HG03342 (cell line): Measurements from ENCODE around the gene CD276.
"Not testable (repeated sequence)": the region's sequence is repeated elsewhere in the genome, so short reads cannot be mapped to it uniquely, and the experiment has no call there.

Experiments used
- ATAC-seq: cut with Tn5 transposase; IDR thresholded peaks from one replicate; pipeline ENCODE4 v1.9.1; 2021; ENCODE audit warnings: mild to moderate bottlenecking, moderate library complexity; ENCODE audit not compliant: unreplicated experiment

The CD276 gene

GRCh38 chr15:73709686-73710085 lies 25.5 kb downstream of the CD276 start:
- no peak for ATAC-seq

- ATAC-seq = no peak
Observed at GRCh38 chr15:73710321-73710720, 26.1 kb downstream of the CD276 start.

GRCh38 chr15:73711526-73711925 lies 27.3 kb downstream of the CD276 start:
- no peak for ATAC-seq

- ATAC-seq = no peak
Observed at GRCh38 chr15:73712107-73712506, 27.9 kb downstream of the CD276 start.

- ATAC-seq = no peak
Observed at GRCh38 chr15:73714695-73715301, 30.6 kb downstream of the CD276 start.

DNA sequence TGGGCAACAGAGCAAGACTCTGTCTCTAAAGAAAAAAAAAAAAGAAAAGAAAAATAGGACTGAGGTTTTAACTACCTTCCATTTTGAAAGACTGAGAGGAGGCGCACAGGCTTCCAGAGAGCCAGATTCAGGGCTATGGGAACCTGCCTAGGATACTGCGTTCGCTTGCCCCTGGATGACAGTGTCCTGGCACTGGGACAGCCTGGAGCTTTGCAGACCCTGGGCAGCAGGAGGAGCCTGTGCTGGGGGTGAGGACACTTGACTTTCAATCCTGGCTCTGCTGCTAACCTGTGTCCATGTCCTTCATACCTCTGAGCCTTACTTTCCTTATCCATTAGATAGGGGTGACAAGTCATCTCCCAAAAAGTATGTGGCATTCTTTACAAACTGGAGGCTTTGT lies 31.2 kb downstream of the CD276 start:
- no peak for ATAC-seq

GRCh38 chr15:73716417-73716816 lies 32.2 kb downstream of the CD276 start:
- no peak for ATAC-seq

DNA sequence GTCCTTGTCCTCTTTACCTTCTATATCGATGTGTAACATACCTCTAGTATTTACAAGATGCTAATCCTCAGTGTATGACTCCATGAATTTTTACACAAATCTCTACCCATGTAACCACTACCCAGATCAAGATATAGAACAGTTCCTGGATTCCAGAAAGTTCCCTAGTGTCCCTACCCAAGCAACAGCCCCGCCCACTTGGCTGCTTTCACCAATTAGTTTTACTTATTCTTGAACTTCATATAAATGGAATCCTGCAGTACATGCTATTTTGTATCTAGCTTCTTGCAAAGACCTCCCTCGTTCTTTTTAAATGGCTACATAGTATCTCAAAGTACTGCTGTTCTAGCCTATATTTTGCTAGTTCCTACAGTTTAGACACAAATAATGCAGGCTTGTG lies 33.0 kb downstream of the CD276 start:
- ATAC-seq = no peak

DNA sequence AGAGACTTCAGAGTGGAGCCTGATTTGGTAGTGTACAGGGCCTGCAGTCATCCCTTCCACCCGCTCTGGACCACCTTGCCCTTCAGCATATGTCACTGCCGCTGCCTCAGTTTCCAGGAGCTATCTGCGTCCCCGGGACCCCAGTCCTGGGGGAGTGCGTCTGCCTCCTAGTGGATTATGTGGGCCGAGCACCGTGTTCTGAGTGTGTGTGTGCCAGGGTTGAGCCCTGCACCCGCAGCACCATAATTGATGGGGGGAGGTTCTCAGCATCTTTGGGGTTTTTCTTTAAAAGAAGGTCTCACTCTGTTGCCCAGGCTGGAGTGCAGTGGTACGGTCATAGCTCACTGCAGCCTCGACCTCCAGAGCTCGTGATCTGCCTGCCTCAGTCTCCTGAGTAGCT lies 33.6 kb downstream of the CD276 start:
- ATAC-seq = no peak

DNA sequence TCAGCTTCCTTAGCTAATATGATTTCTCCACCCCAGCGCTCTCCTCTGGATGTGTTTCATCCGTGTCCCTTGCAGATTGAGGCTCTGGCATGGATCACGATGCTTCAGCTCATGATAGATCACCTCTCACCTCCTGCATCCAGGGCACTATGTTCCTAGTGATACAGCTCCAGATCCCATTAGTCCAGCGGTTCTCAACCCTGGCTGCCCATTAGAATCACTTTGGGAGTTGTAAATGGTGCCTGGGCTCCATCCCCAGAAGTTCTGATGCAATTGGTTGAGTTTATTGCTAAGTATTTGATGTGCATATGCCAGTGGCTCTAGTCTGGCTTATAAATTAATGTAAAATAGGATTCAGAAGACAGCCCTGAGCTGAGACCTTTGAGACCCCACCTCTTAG lies 34.5 kb downstream of the CD276 start:
- ATAC-seq = no peak

DNA sequence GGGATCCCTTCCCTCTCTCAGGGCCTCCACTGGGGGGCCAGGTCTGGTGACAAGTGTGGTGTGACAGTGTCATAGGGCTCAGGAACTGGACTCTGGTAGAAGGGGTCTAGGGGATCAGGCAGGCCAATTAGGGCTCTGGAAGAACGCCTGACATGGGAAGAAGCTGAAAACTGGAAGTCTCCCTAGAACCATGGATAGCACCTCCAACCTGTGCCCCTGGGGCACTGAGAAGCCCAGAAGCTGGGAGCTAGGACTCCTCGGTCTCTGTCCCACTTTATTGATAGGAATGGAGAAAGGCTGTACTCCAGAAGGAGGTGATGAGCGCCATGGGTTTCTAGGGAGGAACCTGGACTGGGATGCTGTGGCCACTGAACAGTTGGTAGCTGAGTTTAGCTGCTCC lies 38.2 kb downstream of the CD276 start:
- no peak for ATAC-seq

DNA sequence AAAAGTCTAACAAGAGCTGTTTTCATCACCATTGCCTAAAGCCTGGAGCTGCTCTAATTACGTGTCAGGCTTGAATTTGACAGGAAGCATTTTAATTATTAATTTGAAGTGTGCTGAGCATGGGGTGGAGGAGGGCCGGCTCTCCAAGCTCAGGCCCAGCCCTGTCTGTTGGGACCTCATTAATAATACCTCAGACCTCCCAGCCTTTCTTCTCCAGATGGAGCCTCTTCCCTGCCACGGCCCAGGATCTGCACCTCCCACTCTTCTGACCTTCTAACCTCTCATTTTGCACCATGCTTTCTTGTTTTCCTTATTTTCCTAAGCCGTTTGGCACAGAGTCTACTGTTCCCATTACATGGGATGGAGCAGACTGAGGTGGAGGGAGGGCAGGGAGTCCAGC lies 39.0 kb downstream of the CD276 start:
- ATAC-seq = no peak

DNA sequence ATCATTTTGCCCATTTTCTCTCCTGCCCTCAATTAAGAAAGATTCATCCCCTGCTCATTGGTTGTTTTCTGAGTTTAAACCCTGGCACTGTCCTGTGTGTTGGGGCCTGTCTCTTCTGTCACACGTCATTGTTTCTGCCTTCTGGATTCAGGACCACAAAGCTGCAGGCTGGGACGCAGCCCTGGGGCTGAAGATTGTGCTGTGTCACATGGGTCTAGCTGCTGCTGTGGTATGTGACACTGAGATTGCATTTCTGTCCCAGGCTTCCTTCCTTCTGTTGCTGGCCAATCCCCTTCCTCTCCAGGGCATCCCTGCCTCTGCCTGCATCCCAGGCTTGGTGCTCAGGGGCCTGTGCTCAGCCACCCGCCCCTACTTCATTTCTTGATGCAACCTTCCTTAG lies 40.0 kb downstream of the CD276 start:
- no peak for ATAC-seq

- ATAC-seq = no peak
Observed at GRCh38 chr15:73727330-73727976, 43.3 kb downstream of the CD276 start.

GRCh38 chr15:73732051-73732450 lies 47.9 kb downstream of the CD276 start:
- not testable (repeated sequence) for ATAC-seq

DNA sequence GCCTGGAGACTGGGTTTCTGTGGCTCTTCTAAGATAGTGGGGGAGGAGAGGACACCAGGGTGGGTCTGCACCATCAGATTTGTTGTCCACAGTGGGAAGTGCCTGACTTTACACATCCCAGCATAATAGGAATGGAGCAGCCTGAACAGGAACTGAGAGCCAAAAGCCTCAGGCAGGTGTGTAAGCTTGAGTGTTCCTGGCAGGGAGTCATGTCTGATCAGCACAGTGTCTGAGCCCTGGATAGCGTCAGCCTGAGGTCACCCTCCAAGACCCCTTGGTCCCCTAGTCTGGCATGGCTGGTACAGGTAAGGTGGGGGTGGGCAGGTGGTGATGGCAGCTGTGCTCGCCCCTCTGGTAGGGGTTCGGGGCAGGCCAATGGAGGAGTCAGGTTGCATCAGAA lies 48.7 kb downstream of the CD276 start:
- ATAC-seq = no peak

DNA sequence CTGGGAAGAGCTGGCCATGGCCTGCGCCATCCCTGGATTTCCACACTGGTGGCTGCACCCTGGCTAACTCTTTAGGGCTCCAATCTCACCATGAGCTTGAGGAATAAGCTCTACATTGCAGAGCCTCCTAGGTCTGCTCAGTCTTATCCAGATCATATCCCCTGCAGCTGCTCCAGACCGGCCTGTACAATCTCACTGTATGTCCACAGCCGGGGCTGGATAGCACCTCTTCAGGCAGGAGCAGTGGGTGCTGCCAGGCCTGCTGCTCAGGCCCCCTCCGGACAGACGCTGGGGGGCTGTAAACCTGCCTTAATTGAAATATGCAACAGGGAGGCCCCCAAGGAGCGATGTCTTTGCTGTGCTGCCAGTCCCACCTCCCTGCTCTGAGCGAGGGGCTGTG lies 53.4 kb downstream of the CD276 start:
- no peak for ATAC-seq

GRCh38 chr15:73740152-73741048 lies 56.2 kb downstream of the CD276 start:
- ATAC-seq = no peak

DNA sequence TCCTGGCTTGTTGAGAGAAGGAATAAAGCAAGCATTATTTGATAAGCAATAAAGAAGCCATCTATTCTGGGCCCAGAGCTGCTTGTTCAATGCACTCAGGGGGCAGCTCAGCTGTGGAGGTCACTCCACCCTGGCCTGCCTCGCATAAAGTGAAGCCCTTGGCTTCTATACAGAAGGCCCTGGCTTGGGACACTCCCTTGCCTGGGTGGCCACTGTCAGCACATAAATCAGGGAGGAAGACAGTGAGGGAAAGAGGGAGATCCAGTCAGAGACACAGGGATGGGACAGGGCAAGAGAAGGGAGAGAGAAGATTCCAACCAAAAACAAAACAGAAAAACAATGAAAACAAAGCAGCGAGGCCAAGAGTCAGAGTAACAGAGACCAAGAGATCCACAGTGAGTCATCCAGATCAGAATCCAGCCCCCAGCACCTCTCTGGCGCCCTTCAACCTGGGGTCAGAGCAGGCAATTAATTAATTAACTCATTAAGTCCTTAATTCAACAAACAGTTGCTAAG lies 57.2 kb downstream of the CD276 start:
- ATAC-seq = no peak

- ATAC-seq = no peak
Observed at GRCh38 chr15:73744293-73744692, 60.1 kb downstream of the CD276 start.

DNA sequence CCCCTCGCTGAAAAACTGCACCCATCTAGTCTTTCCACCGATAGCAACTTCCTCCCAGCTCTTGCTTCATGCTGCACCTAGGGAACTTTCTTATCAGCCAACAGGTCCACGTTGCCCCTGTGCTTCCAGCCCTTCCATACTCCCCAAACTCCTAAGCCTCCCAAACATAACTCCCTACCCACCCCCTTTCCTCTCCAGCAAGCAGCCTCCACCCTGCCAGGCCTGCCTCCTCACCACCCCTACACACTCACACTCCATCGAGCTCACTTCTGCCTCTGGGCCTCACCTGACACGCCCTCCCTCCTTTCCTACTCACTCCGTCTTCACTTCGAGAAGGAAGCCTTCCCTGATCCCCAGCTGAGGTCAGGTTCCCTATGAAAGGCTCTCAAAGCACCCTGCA lies 60.9 kb downstream of the CD276 start:
- no peak for ATAC-seq

DNA sequence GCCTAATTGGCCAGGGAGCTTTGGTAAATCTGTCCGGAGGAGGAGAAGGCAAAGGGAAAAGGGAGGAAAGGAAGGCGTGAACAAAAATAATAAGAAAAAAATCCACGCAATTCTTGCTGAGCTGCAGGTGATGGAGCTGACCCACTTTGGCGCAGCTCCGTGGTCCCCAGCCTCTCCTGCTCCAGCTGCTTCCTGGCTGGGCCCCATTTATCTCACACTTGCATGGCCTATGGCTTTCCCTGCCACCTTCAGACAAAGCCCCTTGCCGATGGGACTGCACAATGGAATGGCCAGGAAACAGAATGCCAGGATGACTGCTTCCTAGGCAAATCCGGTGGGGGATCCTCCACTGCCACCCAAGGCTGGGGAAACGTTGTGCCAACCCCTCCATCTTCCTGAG lies 62.1 kb downstream of the CD276 start:
- no peak for ATAC-seq
